ENCODE results near the gene SSRP1.
"Not testable (repeated sequence)": the region's sequence is repeated elsewhere in the genome, so short reads cannot be mapped to it uniquely, and the experiment has no call there.

SSRP1 gene

DNA sequence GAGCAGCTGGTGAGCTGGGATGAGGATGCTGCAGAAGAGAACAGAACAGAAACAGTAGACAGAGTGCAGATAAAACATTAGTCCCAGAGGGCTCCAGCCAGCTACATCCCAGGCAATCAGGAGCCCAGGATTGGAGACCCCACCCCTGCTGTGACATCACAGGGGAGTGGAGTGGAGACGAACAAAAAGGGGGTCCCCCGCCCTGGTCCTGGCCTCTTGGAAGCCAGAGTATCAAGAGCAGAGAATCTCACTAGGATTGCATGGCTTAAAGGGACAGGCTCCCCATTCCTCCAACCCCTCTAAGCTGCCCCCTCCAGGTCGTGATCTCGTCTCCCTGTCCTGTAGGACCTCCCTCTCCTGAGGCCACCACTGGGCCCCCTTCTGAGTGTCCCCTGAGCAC is 2.5 kb upstream of the SSRP1 start, which contains the start of gene P2RX3:
Gene P2RX3 (plus strand): TSS at position 211 of the 400 bp plus-strand sequence. CDS start 199 bp downstream, outside the sequence.
- peak; percentile 46 for DNase-seq

GRCh38 chr11:57336856-57337255 is 1.2 kb upstream of the SSRP1 start:
- DNase-seq = not testable (repeated sequence)

- no peak for DNase-seq
These were observed 497 bp upstream of the SSRP1 start for GRCh38 chr11:57336111-57336666.

DNA sequence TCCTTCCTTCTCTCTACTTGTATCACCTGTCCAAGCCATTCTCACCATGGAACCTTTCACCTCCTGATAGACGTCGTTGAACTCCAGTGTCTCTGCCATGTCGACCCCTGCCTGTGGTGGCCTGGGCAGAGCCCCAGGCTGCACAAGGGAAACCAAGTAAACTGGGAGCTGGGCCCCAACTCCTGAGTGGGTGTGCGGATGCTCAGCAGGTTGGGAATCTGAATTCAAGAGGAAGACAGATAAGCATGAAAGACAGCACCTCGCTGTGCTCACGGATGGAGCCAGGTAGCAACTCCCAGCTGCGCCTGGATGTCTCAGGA is 709 bp downstream of the SSRP1 start:
- DNase-seq = no peak

DNA sequence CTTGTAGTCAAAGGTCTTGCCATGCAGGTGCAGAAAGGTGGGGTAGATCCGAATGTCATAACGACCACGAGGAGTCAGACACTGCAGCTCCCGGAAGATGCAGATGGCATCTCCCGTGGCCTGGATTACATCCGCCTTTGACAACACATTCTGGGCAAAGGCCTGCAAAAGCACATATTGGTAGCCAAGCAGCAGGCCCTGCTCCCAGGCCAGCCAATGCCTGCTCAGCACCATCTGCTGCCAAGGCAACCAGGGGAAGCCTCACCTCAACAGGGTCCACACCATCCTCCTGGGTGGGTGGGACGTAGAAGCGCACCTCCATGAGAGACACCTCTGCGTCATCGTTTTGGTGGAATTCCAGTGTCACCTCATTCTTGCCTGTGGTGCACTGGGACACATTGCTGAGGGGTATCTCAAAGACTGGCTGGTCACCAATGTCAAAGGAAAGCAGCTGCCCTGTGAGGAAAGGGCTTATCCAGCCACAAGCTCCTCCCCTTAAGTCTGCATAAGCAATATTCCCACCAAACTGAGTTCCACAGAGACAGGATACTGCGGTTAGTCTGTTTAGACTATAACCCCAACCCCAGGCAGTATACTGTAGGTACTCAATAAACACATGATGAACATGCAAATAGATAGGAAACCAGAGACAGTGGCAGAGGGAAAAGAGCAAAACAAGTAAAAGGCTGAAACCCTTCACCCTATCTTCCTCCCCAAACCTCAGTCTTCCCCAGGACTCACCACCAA is 2.8 kb downstream of the SSRP1 start:
- DNase-seq = no peak

GRCh38 chr11:57331720-57332119 is 4.0 kb downstream of the SSRP1 start:
- no peak for DNase-seq

GRCh38 chr11:57330029-57330428 is 5.7 kb downstream of the SSRP1 start:
- DNase-seq = no peak

- no peak for DNase-seq
These were observed 8.0 kb downstream of the SSRP1 start for GRCh38 chr11:57327721-57328120.

- no peak for DNase-seq
These were observed 10.0 kb downstream of the SSRP1 start for GRCh38 chr11:57325735-57326048.

DNA sequence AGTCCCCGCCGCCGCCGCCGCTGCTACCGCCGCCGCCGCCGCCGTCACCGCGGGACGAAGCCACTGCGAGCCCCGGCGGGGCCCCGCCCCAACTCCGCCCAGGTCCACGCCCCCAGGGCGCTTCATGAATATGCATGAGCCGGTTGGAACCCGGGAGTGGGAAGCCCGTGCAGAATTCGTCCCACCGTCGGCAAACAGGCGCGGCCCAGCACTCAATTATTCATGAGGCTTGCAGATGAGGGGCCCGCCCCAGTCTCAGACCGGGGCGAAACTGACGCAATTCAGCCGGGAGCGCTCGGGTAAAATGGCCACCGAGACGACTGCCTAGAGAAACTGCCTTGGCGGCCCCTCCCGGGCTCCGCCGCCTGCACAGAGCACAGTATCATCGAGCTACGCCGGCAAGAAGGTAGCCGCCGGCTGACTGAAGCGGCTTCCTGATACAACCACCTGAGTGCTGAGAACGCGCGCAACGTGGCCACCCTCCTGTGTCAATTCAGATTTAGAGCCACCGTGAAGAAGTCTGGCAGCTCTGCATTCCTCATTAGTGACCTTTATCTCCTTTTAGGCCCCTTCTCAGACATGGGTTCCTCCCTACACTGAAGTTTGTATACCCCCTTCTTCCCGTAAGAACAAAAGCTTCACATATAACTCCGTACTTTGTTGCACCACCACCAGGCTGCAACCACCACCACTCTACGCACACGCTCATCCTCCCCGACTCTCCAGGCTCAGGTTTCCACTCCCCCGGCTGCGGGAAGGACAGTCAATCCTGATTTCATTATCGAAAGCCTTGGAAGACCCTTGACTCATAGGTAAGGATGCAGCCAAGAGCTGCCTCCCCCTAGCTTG is 10.6 kb downstream of the SSRP1 start, which contains the start of gene TNKS1BP1:
Gene TNKS1BP1 (minus strand): TSS at position 67 of the 849 bp plus-strand sequence. CDS start 3,067 bp downstream, outside the sequence.
- peak; percentile 96 for DNase-seq

GRCh38 chr11:57324154-57324885 is 11.4 kb downstream of the SSRP1 start:
- peak; percentile 86 for DNase-seq

- DNase-seq = no peak
These were observed 11.9 kb downstream of the SSRP1 start for GRCh38 chr11:57323855-57324153.

- no peak for DNase-seq
These were observed 12.4 kb downstream of the SSRP1 start for GRCh38 chr11:57323167-57323854.

GRCh38 chr11:57322256-57323166 is 13.2 kb downstream of the SSRP1 start:
- peak; percentile 91 for DNase-seq

- no peak for DNase-seq
These were observed 14.1 kb downstream of the SSRP1 start for GRCh38 chr11:57321388-57322255.

- no peak for DNase-seq
These were observed 14.8 kb downstream of the SSRP1 start for GRCh38 chr11:57320719-57321387.

GRCh38 chr11:57320067-57320718 is 15.5 kb downstream of the SSRP1 start:
- no peak for DNase-seq

DNA sequence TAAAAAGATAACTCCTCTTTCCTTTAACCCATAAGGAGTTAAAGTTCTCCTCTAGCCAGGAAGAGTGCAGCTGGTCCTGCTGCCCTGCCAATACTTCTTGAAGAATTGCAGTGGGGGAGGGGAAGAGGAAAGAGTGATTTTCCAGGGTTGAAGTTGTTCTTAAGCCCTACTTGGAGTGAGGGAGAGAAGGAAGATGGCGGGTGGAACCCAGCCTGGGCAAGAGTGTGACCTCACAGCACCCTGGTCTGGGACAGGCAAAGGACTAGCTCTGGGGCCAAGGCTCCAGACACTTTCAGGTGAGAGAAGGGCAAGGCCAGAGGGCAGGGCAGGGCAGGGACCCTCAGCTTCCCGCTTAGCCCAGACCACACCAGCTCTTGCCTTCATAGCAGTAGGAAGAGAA is 17.5 kb downstream of the SSRP1 start:
- no peak for DNase-seq

DNA sequence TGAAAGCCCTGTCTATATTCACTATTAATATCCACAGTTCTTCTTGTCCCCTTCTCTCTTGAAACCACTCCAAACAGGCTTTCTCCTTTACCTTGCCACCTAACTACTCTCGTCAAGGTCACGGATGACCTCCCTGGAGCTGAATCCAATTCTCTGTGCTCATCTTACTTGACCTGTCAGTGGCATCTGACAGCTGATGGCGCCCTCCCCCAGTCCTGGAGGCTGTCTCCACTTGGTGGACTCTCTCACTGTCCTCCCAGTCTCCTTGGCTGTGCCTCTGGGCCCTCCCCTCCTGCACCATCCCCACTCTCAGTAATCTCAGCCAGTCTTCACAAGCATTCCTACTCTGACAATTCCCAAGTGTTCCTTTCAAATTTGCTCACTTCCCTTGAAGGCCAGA is 19.7 kb downstream of the SSRP1 start:
- no peak for DNase-seq
